HG02852 (cell line): Measurements from ENCODE around the gene ANO10.
"Not testable (repeated sequence)": the region's sequence is repeated elsewhere in the genome, so short reads cannot be mapped to it uniquely, and the experiment has no call there.

Source experiments
- ATAC-seq: cut with Tn5 transposase; IDR thresholded peaks from one replicate; pipeline ENCODE4 v1.9.1; 2021; ENCODE audit warnings: mild to moderate bottlenecking, moderate library complexity; ENCODE audit not compliant: unreplicated experiment

Gene ANO10, protein sequence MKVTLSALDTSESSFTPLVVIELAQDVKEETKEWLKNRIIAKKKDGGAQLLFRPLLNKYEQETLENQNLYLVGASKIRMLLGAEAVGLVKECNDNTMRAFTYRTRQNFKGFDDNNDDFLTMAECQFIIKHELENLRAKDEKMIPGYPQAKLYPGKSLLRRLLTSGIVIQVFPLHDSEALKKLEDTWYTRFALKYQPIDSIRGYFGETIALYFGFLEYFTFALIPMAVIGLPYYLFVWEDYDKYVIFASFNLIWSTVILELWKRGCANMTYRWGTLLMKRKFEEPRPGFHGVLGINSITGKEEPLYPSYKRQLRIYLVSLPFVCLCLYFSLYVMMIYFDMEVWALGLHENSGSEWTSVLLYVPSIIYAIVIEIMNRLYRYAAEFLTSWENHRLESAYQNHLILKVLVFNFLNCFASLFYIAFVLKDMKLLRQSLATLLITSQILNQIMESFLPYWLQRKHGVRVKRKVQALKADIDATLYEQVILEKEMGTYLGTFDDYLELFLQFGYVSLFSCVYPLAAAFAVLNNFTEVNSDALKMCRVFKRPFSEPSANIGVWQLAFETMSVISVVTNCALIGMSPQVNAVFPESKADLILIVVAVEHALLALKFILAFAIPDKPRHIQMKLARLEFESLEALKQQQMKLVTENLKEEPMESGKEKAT

DNA sequence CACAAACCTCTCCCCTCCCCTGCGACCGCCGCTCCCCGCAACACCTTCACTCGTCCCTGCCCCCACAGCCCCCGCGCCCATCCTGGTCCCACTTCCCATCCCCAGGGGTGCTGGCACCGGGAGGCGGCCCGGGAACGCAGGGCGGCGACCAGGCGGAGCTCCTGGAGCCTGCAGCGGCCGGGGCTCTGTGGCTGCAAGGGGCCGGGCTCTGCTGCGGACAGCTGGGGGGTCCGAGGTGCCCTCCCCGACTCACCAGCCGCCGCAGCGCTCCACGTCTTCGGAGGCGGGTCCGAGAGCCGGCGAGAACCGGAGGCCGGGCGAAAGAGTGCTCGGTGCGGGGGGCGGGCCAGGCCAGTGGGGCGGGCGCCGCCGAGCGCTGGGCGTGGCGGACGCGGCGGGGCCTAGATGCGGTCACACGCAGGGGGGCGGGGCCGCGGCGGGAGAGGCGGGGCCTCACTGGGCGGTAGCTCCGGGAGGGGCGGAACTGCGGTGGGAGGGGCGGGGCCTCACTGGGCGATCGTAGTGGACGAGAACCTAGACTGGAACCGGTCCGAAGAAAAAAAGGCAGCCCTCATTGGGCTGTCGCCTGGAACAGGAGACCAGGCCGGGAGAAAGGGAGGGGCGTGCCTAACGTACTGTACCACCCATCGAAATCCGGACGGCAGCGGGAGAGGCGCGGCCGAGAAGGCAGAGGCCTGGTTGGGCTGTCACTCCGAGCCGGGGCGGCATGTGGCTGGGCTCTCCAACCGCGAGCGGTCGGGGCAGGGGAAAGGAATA is at the start of gene ANO10:
Gene ANO10 (minus strand): TSS at position 356 of the 777 bp plus-strand sequence. CDS start 16,159 bp downstream, outside the sequence.
- peak; percentile 94 for ATAC-seq

DNA sequence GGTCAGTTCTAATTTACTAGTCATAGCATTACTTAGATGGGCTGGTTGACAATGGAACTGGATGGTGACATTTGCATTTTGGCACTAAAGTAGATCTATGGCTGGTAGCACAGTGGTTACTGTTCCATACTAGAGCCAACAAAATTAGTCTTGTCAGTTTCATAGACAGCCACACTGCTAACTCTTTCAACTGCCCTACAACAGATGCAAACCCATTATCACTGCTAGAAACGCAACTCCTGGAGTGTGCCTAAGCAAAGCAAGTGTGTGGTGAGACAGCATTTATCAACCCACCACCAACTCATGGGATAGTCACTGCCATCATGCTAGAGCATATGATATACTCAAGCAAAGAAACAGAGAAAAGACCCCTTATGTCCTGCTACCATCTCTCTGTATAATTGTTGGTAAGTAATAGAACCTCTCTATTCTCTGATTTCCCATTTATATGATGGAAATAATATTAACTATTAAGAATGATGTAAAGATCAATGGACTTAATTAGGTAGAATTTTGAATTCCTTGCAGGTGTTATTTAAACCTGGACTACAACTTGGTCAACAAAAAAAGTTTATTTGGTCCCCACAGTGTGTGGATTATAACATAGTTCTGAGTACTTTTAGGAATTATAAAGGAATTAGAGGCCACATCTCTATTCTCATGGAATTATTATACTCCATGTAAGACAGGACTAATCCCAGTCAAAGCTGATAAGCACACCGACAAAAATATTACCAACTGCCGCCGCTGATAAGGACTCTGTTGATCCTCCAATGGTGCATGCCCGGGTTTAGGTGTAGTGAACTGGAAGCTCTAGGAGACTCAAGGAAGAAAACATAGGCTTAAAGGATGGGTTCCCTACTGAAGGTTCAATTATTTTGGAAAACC is 49.1 kb upstream of the ANO10 start:
- ATAC-seq: no peak

DNA sequence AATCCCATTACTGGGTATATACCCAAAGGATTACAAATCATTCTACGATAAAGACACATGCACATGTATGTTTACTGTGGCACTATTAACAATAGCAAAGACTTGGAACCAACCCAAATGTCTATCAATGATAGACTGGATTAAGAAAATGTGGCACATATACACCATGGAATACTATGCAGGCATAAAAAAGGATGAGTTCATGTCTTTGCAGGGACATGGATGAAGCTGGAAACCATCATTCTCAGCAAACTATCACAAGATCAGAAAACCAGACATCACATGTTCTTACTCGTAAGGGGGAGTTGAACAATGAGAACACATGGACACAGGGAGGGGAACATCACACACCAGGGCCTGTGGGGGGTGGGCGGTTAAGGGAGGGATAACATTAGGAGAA is 43.2 kb upstream of the ANO10 start:
- not testable (repeated sequence) for ATAC-seq

DNA sequence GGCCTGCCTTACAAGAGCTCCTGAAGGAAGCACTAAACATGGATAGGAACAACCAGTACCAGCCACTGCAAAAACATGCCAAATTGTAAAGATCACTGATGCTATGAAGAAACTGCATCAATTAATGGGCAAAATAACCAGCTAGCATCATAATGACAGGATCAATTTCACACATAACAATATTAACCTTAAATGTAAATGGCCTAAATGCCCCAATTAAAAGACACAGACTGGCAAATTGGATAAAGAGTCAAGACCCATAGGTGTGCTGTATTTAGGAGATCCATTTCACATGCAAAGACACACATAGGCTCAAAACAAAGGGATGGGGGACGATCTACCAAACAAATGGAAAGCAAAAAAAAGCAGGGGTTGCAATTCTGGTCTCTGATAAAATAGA is 39.6 kb upstream of the ANO10 start:
- not testable (repeated sequence) for ATAC-seq

DNA sequence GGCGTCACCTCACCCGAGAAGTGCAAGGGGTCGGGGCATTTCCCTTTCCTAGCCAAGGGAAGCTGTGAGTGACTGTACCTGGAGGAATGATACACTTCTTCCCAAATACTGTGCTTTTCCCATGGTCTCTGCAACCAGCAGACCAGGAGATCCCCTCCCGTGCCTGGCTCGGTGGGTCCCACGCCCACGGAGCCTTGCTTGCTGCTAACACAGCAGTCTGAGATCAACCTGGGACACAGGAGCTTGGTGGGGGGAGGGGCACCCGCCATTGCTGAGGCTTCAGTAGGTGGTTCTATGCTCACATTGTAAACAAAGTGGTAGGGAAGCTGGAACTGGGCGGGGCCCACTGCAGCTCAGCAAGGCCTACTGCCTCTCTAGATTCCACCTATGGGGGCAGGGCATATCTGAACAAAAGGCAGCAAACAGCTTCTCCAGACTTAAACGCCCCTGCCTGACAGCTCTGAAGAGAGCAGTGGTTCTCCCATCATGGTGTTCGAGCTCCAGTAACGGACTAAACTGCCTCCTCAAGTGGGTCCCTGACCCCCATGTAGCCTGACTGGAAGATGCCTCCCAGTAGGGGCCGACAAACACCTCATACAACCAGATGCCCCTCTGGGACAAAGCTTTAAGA is 37.6 kb upstream of the ANO10 start:
- no peak for ATAC-seq

DNA sequence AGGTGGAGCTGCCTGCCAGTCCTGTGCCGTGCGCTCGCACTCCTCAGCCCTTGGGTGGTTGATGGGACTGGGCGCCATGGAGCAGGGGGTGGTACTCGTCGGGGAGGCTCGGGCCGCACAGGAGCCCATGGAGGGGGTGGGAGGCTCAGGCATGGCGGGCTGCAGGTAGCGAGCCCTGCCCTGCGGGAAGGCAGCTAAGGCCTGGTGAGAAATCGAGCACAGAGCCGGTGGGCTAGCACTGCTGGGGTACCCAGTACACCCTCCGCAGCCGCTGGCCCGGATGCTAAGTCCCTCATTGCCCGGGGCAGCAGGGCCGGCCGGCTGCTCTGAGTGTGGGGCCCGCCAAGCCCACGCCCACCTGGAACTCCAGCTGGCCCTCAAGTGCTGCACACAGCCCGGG is 34.6 kb upstream of the ANO10 start:
- ATAC-seq: not testable (repeated sequence)

DNA sequence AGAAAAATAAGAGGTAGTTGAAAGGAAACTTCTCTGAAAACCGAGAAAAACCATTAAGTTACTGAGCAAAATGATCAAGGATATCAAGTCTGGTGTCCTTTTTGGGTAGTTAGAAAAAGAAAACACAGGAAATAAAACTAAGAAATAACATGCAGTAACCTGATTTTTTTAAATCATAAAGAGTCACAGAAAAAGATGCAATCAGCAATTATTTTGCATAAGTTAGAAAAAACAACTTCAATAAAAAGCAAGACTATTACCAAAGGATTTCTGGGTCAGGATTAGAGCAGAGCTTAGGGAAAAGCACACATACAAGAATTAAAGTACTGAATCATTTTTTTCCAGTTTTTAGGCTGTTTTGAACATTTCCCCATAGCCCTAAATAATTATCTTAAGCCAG is 28.5 kb upstream of the ANO10 start:
- ATAC-seq: no peak

DNA sequence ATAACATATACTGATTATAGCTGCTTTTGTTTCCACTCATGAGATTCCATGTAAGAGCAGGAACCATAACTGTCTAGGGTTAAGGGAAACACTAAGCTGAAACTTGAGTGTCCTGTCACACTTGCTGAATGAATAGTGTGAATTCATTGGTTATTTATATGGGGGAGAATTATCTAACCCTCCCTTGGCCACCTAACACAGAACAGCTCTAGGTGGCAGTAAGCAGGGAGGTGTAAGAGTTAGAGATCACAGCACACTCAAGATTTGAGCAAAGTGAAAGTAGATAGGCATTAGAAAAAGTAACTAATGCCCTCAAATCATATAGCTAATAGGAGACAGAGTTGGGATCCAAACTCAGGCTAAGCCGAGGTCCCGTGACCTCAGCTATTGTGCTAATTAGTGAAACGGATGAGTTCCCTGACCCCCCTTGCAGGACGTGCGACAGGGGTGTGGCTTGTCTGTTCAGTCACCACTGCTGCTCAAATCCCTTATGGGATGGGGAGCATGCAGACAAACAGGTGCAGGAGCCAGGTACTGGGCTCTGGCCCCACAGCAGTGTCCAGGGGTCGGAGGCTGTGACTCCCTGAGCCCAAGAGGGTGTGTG is 27.7 kb upstream of the ANO10 start:
- no peak for ATAC-seq

DNA sequence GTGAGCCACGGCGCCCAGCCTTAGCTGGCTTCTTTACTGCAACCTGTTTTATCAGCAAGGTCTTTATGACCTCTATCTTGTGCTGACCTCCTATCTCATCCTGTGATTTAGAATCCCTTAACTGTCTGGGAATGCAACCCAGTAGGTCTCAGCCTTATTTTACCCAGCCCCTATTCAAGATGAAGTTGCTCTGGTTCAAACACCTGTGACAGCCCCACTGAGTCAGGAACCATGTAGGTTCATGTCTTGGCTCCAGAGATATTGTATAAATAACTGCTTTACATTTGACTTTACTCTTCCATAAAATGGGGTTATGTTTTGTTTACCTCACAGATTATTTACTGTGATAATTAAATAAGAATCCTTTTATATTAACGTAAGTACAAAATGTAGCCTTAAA is 27.1 kb upstream of the ANO10 start:
- no peak for ATAC-seq

DNA sequence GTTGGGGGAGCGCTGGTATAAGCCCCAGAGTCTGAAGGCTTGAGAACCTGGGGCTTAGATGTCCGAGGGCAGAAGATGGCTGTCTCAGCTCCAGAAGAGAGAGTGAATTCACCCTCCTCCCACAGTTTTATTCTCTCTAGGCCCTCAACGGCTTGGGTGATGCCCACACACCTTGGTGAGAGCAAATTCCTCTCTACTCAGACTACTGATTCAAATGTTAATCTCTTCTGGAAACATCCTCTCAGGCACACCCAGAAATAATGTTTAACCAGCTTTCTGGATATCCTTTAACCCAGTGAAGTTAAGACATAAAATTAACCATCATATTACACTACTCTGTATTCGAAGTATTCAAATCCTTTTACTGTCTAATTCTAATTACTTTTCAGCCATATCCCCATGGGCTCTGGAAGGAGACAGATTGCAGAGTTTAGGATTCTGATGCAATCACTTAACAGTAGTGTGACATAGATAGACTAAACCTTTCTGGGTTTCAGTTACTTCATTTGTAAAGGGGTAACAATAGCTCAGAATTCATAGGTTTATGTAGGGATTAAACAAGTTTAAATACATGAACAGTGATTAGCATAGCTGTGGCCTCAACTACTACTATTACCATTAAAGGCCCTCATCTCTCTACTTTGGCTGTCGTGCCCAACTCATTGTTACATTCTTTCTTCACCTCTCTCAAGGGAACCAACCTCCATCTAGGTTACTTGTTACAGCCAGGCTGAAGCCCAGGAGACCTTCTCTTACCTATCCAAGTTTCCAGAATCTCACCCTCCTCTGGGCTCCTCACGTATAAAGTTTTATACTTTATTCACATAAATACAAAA is 25.7 kb upstream of the ANO10 start:
- no peak for ATAC-seq

DNA sequence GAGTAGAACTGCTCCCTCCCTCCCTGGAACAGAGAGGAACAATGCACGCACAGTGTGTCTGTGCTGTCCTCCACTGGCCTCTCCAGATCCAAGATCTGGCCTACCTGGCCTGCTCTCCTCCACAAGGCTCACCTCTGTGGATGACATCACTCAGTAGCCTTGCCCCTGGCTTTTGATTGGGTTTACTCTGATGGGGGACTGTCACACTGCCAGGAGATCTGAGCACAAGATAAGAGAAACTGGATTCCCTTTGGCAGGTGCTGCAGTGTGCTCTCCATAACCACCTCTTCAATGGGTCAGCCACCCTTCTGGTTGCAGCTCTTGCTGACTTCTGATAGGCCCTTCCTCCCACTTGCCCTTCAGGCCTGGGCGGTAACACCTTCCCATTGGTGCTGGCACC is 22.6 kb upstream of the ANO10 start:
- ATAC-seq: no peak

DNA sequence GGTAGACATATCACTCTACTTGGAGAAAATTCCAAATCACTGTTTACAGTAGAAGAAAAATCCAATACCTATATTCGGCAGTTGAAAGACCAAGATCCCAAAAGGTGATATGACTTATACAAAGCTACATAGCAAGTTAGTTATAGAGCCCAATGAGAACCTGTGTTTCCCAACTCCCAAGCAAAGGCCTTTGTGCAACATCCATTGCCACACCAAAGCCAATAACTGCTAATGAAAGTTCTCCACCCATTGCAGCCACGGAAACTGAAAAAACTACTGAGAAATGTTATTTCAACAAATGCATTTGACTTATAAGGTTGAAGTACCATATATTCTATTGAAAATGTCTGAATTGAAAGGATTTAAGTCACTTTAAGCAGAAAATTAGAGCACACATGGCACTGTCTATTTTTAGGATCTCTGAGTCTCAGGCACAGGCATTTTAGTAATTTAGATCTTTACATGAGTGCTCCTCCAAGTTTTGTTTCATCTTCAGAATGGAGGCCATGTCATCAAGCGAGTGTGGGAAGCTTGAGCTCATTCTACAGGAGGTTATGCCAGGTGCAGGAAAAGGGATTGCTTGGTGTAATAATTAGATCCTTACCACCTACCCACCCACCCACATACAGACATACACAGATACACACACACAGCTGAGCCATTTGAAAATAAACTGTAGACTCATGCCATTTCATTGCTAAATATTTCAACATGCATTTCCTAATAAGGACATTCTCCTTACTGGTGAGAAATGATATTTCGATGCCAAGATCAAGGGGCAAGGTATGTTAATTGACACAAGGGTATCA is 19.7 kb upstream of the ANO10 start:
- ATAC-seq: no peak

DNA sequence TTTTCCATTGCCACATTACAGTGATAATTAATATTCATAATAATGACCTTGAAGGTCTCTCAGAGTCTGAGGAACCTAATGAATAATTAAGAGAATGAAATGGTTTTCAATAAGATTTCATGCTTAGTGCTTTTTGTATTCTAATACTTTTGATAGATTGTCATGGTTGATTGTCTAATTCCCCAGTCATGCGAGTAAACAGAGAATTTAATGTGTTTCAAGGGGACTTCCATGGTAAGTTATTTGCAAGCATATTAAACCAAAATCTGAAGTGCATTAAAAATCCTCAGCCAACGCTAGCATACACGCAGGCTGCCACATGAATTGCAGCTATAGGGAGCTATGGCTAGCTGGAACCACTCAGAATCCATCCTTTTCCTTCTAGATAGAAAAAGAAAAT is 18.9 kb upstream of the ANO10 start:
- no peak for ATAC-seq

DNA sequence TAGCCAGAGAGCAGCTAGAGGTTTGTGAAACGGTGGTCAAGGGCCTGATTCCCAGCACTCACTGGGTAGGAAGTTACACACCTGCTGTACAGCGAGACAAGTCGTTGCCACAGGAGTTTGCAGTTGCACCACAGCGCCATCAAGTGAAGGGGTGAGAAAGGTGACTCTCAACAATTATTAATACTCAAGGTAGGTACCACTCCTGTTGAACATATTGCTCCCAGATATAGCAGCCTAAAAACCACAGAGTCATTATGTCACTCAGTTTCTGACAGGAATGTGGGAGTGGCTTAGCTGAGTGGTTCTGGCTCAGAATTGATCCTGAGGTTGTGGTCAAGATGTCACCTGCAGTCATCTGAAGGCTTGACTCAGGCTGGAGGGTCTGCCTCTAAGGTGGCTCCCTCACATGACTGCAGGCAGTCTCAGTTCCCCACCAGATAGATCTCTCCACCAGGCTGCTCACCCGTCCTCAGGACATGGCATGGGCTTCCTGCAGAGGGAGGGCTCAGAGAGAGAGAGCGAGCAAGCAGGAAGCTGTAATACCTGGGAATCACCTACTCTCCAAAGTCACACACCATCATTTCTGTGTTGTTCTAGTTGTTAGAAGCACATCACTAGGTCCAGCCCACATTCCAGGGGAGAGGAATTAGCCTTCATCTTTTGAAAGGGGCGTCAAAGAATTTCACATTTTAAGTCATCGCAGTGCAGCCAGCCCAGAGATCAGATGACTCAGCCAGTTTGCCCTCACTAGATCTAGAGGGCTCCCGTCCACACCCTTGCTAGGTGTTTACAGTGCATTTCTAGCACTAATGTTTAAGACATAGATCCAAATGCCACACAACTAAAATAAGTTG is 17.0 kb upstream of the ANO10 start:
- ATAC-seq: peak; percentile 65

DNA sequence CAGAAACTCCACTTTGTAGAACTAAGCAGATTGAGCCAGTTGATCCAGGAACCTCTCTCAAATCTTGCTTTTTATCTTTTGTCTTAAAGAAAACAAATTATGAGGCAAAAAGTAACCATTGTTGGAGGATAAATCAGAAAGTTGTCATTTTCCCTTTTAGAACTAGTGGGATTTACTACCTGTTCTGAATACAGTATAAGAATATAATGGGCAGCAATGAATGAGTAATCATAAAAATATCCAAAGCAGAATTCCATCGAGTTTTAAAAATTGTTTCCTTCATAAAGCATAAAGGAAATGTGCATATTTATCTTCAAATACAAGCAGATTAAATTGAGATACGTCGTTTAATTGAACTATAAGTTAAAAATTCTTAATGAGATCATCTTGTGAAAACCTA is 15.9 kb upstream of the ANO10 start:
- ATAC-seq: no peak

DNA sequence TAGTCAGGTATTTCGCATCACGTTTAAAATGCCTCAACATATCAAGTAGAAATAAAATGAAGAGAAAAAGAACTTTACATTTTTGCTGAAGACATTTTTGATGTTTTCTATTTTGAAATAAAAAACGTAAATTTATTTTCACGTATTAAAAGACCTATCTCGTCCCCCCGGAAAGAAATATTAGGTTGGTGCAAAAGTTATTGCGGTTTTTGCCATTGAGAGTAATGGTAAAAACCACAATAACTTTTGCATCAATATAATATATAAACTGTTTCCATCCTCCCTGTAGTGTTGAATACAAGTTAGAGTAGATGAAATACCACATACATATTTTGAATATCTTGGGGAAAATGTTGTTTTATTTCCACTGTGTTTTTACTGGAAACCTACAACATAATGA is 11.2 kb upstream of the ANO10 start:
- ATAC-seq: no peak

DNA sequence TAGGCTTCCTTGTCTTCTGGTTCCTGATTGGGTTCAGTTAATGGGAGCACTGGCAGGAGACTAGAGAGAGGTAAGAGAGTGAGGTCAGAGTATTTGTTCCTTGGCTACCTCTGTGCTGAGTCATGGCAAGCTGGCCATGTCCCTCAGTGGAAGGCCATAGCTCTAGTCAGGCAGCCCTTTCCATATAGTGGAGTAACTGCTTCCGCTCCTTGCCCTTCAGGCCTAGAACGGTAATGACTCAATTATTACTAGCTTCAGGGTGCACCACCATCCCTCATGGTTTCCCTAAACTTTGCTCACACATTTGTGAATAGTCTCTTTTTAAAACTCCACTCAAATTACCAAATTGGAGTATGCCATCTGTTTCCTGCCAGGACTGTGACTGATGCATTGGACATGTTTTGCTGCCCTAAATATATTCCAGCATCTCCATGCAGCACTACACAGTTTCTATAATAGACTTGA is 10.5 kb upstream of the ANO10 start:
- no peak for ATAC-seq
